ENCODE results near the gene TMEM223. TPM values are rescaled to one million over a fixed set of nuclear protein-coding genes. Genes with fewer than 3 reads are reported as not detected.
"Not testable (repeated sequence)": the region's sequence is repeated elsewhere in the genome, so short reads cannot be mapped to it uniquely, and the experiment has no call there.

Gene TMEM223
- total and polyA plus RNA-seq, 5 donors from 2014 or later = 9.1 to 71.9 (median 67.5) TPM

GRCh38 chr11:62755086-62755615, 36.7 kb downstream of the TMEM223 start:
- peaks cover 26% of the 10 kb centered on the region for H3K4me1 ChIP-seq (ENCODE audit: control insufficient read depth, insufficient read depth, low read length, poor library complexity, severe bottlenecking)
- no peaks in the 10 kb centered on the region for H3K9me3 ChIP-seq (ENCODE audit: control insufficient read depth in 2 of 2, low read length in 2 of 2)
- no peak for DNase-seq
- Mint-ChIP-seq H3K27me3 (no peaks in the 10 kb centered on the region), H3K4me3 (peak overlapping the region; percentile 2 to 66 (median 52)), H3K27ac (peak overlapping the region in 1 of 3 donors; percentile 80), H3K4me1 (peaks cover 4 to 34% (median 13%) of the 10 kb centered on the region in 4 donors), H3K9me3 (no peaks in the 10 kb centered on the region), H3K36me3 (peaks cover 3% of the 10 kb centered on the region)
- no peak for ATAC-seq (ENCODE audit: low read depth in 2 of 2)
- peaks cover 12% of the 10 kb centered on the region for H3K36me3 ChIP-seq (ENCODE audit: control insufficient read depth, insufficient read depth, low read length)
- no peaks in the 10 kb centered on the region for H3K27me3 ChIP-seq (ENCODE audit: control insufficient read depth, insufficient read depth, low read length)
- no peak overlapping the region for H3K4me3 ChIP-seq (ENCODE audit: low read depth, low read length)
- H3K27ac ChIP-seq (ENCODE audit: insufficient read depth, low read length, poor library complexity, severe bottlenecking) = no peak overlapping the region

DNA sequence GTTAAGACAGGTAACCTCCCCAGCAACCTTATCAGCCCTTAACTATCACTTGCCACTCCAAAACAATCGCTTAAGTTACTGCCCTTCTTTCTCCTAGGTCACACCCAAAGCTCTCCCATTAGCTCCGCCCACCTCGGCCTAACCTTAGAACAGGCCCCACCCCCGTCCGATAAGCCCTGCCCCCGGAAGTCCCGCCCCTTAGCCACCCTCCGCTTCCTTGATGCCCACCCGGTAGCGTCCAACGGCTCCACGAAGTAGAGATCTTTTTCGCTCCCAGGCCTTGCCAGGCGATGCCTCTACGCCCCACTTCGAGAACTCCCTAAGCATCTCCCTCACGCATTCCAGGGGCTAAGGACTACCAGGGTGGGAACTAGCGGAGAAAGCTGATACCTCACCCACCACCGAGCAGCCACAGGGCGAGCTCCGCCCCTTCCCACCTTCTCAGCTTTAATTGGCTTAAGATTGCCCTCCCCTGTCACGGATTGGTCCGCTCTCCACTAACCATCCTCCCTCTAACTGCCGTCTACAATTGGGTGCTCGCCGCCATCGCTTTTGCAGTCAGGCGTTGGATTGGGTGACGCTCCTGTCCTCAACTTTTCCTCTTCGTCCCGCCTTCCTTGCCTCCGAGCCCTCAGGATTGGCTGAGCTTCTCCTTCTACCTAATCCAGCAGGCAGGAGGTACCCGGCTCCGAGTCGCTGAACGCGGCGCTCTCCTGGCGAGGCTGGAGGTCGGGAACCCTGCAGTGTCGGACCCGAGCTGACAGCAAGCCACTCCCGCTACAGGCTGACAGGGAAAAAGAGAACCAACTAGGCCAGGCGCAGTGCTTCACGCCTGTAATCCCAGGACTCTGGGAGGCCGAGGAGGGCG, 37.8 kb downstream of the TMEM223 start, which contains the start of gene ZBTB3:
Gene ZBTB3, minus strand, starts transcription at position 425 of the 868 bp plus-strand sequence. CDS start 496 bp downstream, outside the sequence.
- H3K27ac ChIP-seq (ENCODE audit: insufficient read depth, low read length, poor library complexity, severe bottlenecking) = peak within 1 kb of the TSS; percentile 92
- peak within 1 kb of the TSS; percentile 94 for H3K4me3 ChIP-seq (ENCODE audit: low read depth, low read length)
- peaks cover 30% of the 10 kb centered on the region for H3K4me1 ChIP-seq (ENCODE audit: control insufficient read depth, insufficient read depth, low read length, poor library complexity, severe bottlenecking)
- H3K4me3 Mint-ChIP-seq = peak within 1 kb of the TSS; percentile 93 to 99 (median 96)
- peaks cover 7% of the 10 kb centered on the region for H3K36me3 Mint-ChIP-seq
- peak within 1 kb of the TSS; percentile 97 to 99 (median 98) for H3K27ac Mint-ChIP-seq
- DNase-seq (peak; percentile 96 to 100 (median 99)), ATAC-seq (ENCODE audit: low read depth in 2 of 2) (peak; percentile 95 to 97)
- no peaks in the 10 kb centered on the region for H3K9me3 ChIP-seq (ENCODE audit: control insufficient read depth in 2 of 2, low read length in 2 of 2)
- H3K27me3 Mint-ChIP-seq = no peaks in the 10 kb centered on the region
- H3K4me1 Mint-ChIP-seq = peaks cover under 1 to 43% (median 19%) of the 10 kb centered on the region in 4 donors
- H3K9me3 Mint-ChIP-seq = no peaks in the 10 kb centered on the region
- H3K36me3 ChIP-seq (ENCODE audit: control insufficient read depth, insufficient read depth, low read length) = peaks cover 15% of the 10 kb centered on the region
- H3K27me3 ChIP-seq (ENCODE audit: control insufficient read depth, insufficient read depth, low read length) = no peaks in the 10 kb centered on the region

- ATAC-seq (ENCODE audit: low read depth in 2 of 2) = no peak
- Histone ChIP-seq H3K9me3 (ENCODE audit: control insufficient read depth in 2 of 2, low read length in 2 of 2) (no peaks in the 10 kb centered on the region), H3K4me1 (ENCODE audit: control insufficient read depth, insufficient read depth, low read length, poor library complexity, severe bottlenecking) (peaks cover 30% of the 10 kb centered on the region), H3K36me3 (ENCODE audit: control insufficient read depth, insufficient read depth, low read length) (peaks cover 17% of the 10 kb centered on the region), H3K27me3 (ENCODE audit: control insufficient read depth, insufficient read depth, low read length) (no peaks in the 10 kb centered on the region), H3K4me3 (ENCODE audit: low read depth, low read length) (peak overlapping the region; percentile 94), H3K27ac (ENCODE audit: insufficient read depth, low read length, poor library complexity, severe bottlenecking) (peak overlapping the region; percentile 92)
- peak overlapping the region; percentile 93 to 99 (median 96) for H3K4me3 Mint-ChIP-seq
- no peaks in the 10 kb centered on the region for H3K9me3 Mint-ChIP-seq
- peak overlapping the region; percentile 97 to 99 (median 98) for H3K27ac Mint-ChIP-seq
- peaks cover 0 to 47% (median 21%) of the 10 kb centered on the region in 4 donors for H3K4me1 Mint-ChIP-seq
- H3K27me3 Mint-ChIP-seq = no peaks in the 10 kb centered on the region
- H3K36me3 Mint-ChIP-seq = peaks cover 10% of the 10 kb centered on the region
- no peak for DNase-seq
Measured at GRCh38 chr11:62752994-62753735, 38.6 kb downstream of the TMEM223 start.

DNA sequence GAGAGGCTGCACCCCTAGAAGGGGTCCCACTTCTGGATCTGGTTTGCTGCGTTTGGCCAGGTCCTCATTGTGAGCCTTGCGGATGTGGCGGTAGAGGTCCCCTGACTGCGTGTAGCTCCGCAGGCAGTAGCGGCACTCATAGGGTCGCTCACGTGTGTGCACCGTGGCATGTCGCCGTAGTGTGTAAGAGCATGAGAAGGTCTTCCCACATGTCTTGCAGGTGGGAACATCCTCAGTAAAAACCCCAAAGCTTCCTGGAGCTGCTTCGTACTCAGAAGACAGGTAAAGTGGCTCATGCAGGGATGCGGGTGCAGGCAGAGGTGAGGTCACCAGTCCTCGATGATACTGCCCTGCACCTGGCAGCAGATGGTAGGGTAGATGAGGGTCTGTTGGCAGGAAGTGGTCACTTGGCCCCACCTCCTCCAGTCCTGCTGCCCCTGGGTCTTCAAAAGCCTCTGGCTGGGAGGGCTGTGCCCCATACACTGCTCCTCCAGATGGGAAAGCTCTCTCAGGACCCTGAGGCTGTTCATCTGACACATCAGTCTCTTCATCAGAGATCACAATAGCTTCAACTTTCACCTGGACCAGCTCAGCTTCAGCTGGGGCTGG, 39.5 kb downstream of the TMEM223 start:
- Histone ChIP-seq H3K9me3 (ENCODE audit: control insufficient read depth in 2 of 2, low read length in 2 of 2) (no peaks in the 10 kb centered on the region), H3K4me3 (ENCODE audit: low read depth, low read length) (no peak overlapping the region), H3K36me3 (ENCODE audit: control insufficient read depth, insufficient read depth, low read length) (peaks cover 17% of the 10 kb centered on the region), H3K27me3 (ENCODE audit: control insufficient read depth, insufficient read depth, low read length) (no peaks in the 10 kb centered on the region), H3K27ac (ENCODE audit: insufficient read depth, low read length, poor library complexity, severe bottlenecking) (no peak overlapping the region), H3K4me1 (ENCODE audit: control insufficient read depth, insufficient read depth, low read length, poor library complexity, severe bottlenecking) (peaks cover 30% of the 10 kb centered on the region)
- ATAC-seq (ENCODE audit: low read depth in 2 of 2) (no peak), DNase-seq (no peak)
- Mint-ChIP-seq H3K9me3 (no peaks in the 10 kb centered on the region), H3K4me1 (peaks cover 0 to 50% (median 23%) of the 10 kb centered on the region in 4 donors), H3K4me3 (peak overlapping the region in 3 of 4 donors; percentile 31 to 95 (median 93)), H3K27ac (peak overlapping the region; percentile 67 to 97 (median 92)), H3K36me3 (peaks cover 10% of the 10 kb centered on the region), H3K27me3 (no peaks in the 10 kb centered on the region)

DNA sequence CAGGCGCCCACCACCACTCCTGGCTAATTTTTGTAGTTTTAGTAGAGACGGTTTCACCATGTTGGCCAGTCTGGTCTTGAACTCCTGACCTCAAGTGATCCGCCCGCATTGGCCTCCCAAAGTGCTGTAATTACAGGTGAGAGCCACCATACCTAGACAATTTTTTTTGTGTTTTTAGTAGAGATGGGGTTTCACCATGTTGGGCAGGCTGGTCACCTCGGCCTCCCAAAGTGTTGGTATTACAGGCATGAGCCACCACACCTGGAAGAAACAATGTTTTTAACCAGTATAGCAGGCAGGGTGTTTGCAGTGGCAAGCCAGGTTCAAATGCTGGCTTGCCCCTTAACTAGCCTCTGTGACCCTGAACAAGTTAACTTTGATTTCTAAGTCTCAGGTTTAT, 41.9 kb downstream of the TMEM223 start:
- Mint-ChIP-seq H3K27ac (peak overlapping the region in 1 of 3 donors; percentile 55), H3K4me3 (peak overlapping the region in 1 of 4 donors; percentile 38), H3K4me1 (peaks cover 0 to 50% (median 24%) of the 10 kb centered on the region in 4 donors)
- not testable (repeated sequence) for H3K27me3 Mint-ChIP-seq; H3K27ac ChIP-seq (ENCODE audit: insufficient read depth, low read length, poor library complexity, severe bottlenecking); H3K9me3 Mint-ChIP-seq; H3K4me3 ChIP-seq (ENCODE audit: low read depth, low read length); ATAC-seq (ENCODE audit: low read depth in 2 of 2); H3K36me3 Mint-ChIP-seq; H3K27me3 ChIP-seq (ENCODE audit: control insufficient read depth, insufficient read depth, low read length); DNase-seq; H3K9me3 ChIP-seq (ENCODE audit: control insufficient read depth in 2 of 2, low read length in 2 of 2)
- Histone ChIP-seq H3K4me1 (ENCODE audit: control insufficient read depth, insufficient read depth, low read length, poor library complexity, severe bottlenecking) (peaks cover 30% of the 10 kb centered on the region), H3K36me3 (ENCODE audit: control insufficient read depth, insufficient read depth, low read length) (peaks cover 17% of the 10 kb centered on the region)

DNA sequence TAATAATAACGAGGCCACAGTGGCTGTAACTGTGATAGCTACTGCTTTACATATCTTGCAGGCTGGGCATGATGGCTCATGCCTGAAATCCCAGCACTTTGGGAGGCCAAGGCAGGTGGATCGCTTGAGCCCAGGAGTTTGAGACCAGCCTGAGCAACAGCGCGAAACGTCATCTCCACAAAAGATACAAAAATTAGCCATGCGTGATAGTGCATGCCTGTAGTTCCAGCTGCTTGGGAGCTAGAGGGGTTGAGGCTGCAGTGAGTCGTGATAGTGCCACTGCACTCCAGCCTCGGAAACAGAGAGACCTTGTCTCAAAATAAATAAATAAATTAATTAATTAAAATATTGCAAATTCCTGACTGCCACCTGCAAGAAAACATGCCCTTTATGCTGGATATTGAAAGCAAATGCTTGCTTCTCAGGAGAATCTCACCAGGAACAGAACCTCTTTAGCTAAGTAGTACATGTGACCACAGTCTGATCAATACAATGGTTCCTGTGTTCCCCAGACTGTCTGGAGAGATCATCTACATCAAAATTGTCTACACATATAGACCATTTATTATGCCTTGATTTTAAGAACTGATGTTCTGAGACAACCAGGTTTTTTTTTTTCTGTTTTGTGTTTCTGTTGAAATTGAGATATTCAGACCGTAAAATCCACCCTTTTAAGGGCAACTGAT, 44.2 kb downstream of the TMEM223 start:
- H3K9me3 Mint-ChIP-seq = no peaks in the 10 kb centered on the region
- no peaks in the 10 kb centered on the region for H3K9me3 ChIP-seq (ENCODE audit: control insufficient read depth in 2 of 2, low read length in 2 of 2)
- H3K4me3 ChIP-seq (ENCODE audit: low read depth, low read length) = no peak overlapping the region
- H3K4me1 ChIP-seq (ENCODE audit: control insufficient read depth, insufficient read depth, low read length, poor library complexity, severe bottlenecking) = peaks cover 16% of the 10 kb centered on the region
- H3K36me3 Mint-ChIP-seq = peaks cover 10% of the 10 kb centered on the region
- DNase-seq = no peak
- no peaks in the 10 kb centered on the region for H3K27me3 Mint-ChIP-seq
- H3K27me3 ChIP-seq (ENCODE audit: control insufficient read depth, insufficient read depth, low read length) = no peaks in the 10 kb centered on the region
- no peak for ATAC-seq (ENCODE audit: low read depth in 2 of 2)
- no peak overlapping the region for H3K27ac ChIP-seq (ENCODE audit: insufficient read depth, low read length, poor library complexity, severe bottlenecking)
- H3K36me3 ChIP-seq (ENCODE audit: control insufficient read depth, insufficient read depth, low read length) = peaks cover 15% of the 10 kb centered on the region
- peak overlapping the region in 1 of 3 donors; percentile 12 for H3K27ac Mint-ChIP-seq
- no peak overlapping the region for H3K4me3 Mint-ChIP-seq
- peaks cover 0 to 32% (median 17%) of the 10 kb centered on the region in 4 donors for H3K4me1 Mint-ChIP-seq
